ENCODE results near the gene STAC3. TPM values are rescaled to one million over a fixed set of nuclear protein-coding genes. Genes with fewer than 3 reads are reported as not detected.

Gene STAC3
- total and polyA plus RNA-seq, 2 donors from 2014 or later: 1.5 to 3.1 TPM

DNA sequence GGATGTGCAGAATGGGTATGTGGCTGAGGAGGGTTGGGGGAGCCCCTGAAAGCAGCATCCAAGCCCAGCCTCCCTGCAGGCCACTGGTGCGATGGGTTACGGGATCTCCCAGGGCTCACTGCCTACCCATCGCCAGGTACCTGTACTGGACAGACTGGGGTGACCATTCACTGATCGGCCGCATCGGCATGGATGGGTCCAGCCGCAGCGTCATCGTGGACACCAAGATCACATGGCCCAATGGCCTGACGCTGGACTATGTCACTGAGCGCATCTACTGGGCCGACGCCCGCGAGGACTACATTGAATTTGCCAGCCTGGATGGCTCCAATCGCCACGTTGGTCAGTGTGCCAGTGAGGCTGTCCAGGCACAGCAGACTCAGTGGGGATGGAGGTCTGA lies 52.7 kb downstream of the STAC3 start:
- intact Hi-C loops (cut with DNase I): no loop called here
- no peaks in the 10 kb centered on the region for H3K4me1 ChIP-seq (ENCODE audit: control insufficient read depth in 2 of 3, insufficient read depth in 2 of 3, low read depth in 1 of 3, low read length in 3 of 3)
- TF ChIP-seq, protein P1, sequence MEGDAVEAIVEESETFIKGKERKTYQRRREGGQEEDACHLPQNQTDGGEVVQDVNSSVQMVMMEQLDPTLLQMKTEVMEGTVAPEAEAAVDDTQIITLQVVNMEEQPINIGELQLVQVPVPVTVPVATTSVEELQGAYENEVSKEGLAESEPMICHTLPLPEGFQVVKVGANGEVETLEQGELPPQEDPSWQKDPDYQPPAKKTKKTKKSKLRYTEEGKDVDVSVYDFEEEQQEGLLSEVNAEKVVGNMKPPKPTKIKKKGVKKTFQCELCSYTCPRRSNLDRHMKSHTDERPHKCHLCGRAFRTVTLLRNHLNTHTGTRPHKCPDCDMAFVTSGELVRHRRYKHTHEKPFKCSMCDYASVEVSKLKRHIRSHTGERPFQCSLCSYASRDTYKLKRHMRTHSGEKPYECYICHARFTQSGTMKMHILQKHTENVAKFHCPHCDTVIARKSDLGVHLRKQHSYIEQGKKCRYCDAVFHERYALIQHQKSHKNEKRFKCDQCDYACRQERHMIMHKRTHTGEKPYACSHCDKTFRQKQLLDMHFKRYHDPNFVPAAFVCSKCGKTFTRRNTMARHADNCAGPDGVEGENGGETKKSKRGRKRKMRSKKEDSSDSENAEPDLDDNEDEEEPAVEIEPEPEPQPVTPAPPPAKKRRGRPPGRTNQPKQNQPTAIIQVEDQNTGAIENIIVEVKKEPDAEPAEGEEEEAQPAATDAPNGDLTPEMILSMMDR (IDR thresholded peaks at IDR 0.05; ENCODE audit: borderline replicate concordance, extremely low read depth, insufficient read depth): no peak
- no peak overlapping the region for H3K4me3 ChIP-seq (ENCODE audit: low read length in 3 of 3)
- no peaks in the 10 kb centered on the region for H3K9me3 ChIP-seq (ENCODE audit: control insufficient read depth in 2 of 3, insufficient read depth in 1 of 3, low read length in 3 of 3)
- H3K27ac ChIP-seq (ENCODE audit: low read depth in 2 of 2, low read length in 2 of 2): no peak overlapping the region
- FAIRE-seq: no peak
- DNase-seq: no peak
- H3K9ac ChIP-seq (ENCODE audit: low read length in 3 of 3): no peak overlapping the region
- H3K36me3 ChIP-seq (ENCODE audit: control insufficient read depth in 2 of 3, insufficient read depth in 3 of 3, low read length in 3 of 3): peaks cover 0 to 13% (median 7%) of the 10 kb centered on the region in 3 donors
- no peaks in the 10 kb centered on the region for H3K27me3 ChIP-seq (ENCODE audit: control insufficient read depth, insufficient read depth, low read length)

DNA sequence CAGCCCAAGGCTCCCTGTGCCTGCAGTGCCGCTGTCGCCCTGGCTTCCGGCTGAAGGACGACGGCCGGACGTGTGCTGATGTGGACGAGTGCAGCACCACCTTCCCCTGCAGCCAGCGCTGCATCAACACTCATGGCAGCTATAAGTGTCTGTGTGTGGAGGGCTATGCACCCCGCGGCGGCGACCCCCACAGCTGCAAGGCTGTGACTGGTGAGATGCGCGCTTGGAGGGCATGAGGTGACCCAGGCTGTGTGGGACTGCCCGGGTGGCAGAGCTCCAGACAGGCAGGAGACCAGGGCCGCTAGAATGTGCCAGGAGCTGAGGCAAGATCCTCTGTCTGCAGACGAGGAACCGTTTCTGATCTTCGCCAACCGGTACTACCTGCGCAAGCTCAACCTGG lies 54.0 kb downstream of the STAC3 start:
- TF ChIP-seq, protein P1 (IDR thresholded peaks at IDR 0.05; ENCODE audit: borderline replicate concordance, extremely low read depth, insufficient read depth): no peak
- Histone ChIP-seq H3K9me3 (ENCODE audit: control insufficient read depth in 2 of 3, insufficient read depth in 1 of 3, low read length in 3 of 3) (no peaks in the 10 kb centered on the region), H3K9ac (ENCODE audit: low read length in 3 of 3) (no peak overlapping the region), H3K4me3 (ENCODE audit: low read length in 3 of 3) (no peak overlapping the region), H3K4me1 (ENCODE audit: control insufficient read depth in 2 of 3, insufficient read depth in 2 of 3, low read depth in 1 of 3, low read length in 3 of 3) (no peaks in the 10 kb centered on the region), H3K27me3 (ENCODE audit: control insufficient read depth, insufficient read depth, low read length) (no peaks in the 10 kb centered on the region), H3K27ac (ENCODE audit: low read depth in 2 of 2, low read length in 2 of 2) (no peak overlapping the region), H3K36me3 (ENCODE audit: control insufficient read depth in 2 of 3, insufficient read depth in 3 of 3, low read length in 3 of 3) (peaks cover 2 to 21% (median 13%) of the 10 kb centered on the region in 3 donors)
- DNase-seq (no peak), FAIRE-seq (no peak)
- intact Hi-C loops (cut with DNase I): no loop called here

DNA sequence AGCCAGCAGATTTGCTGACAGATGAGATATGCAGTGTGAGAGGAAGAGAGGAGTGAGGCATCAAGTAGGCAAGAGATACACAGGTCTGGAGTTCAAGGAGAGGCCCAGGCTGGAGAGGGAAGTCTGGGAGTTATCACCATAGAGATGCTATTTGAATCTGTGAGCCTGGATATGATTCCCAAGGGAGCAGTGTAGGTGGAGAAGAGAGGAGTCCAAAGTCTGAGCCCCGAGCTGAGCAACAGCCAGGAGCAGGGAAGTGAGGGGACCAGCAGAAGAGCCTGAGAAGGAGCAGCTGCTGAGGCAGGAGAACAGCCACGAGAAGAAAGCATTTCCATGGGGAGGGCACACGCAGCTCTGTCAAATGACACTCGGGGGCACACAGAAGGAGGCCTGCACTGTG lies 54.5 kb downstream of the STAC3 start:
- H3K9me3 ChIP-seq (ENCODE audit: control insufficient read depth in 2 of 3, insufficient read depth in 1 of 3, low read length in 3 of 3): peaks cover 0 to 2% (median 0%) of the 10 kb centered on the region in 3 donors
- no peak overlapping the region for H3K9ac ChIP-seq (ENCODE audit: low read length in 3 of 3)
- intact Hi-C loops (cut with DNase I): no loop called here
- TF ChIP-seq, protein P1 (IDR thresholded peaks at IDR 0.05; ENCODE audit: borderline replicate concordance, extremely low read depth, insufficient read depth): no peak
- no peak overlapping the region for H3K27ac ChIP-seq (ENCODE audit: low read depth in 2 of 2, low read length in 2 of 2)
- no peaks in the 10 kb centered on the region for H3K4me1 ChIP-seq (ENCODE audit: control insufficient read depth in 2 of 3, insufficient read depth in 2 of 3, low read depth in 1 of 3, low read length in 3 of 3)
- H3K4me3 ChIP-seq (ENCODE audit: low read length in 3 of 3): no peak overlapping the region
- no peaks in the 10 kb centered on the region for H3K27me3 ChIP-seq (ENCODE audit: control insufficient read depth, insufficient read depth, low read length)
- FAIRE-seq: no peak
- no peak for DNase-seq
- peaks cover 7 to 27% (median 16%) of the 10 kb centered on the region in 3 donors for H3K36me3 ChIP-seq (ENCODE audit: control insufficient read depth in 2 of 3, insufficient read depth in 3 of 3, low read length in 3 of 3)

All from kidney (tissue), 14 donors.